NCI-H526 (cell line): ENCODE results near the gene LMTK2.
A peak's percentile ranks its signal among the peaks of the same experiment; 100 is the strongest.
"Not testable (repeated sequence)": the region's sequence is repeated elsewhere in the genome, so short reads cannot be mapped to it uniquely, and the experiment has no call there.

Experiments
- DNase-seq, 2 experiments: peaks; one replicate each; lab custom pipeline; 2025; lab: John Stamatoyannopoulos, UW

LMTK2 gene

DNA sequence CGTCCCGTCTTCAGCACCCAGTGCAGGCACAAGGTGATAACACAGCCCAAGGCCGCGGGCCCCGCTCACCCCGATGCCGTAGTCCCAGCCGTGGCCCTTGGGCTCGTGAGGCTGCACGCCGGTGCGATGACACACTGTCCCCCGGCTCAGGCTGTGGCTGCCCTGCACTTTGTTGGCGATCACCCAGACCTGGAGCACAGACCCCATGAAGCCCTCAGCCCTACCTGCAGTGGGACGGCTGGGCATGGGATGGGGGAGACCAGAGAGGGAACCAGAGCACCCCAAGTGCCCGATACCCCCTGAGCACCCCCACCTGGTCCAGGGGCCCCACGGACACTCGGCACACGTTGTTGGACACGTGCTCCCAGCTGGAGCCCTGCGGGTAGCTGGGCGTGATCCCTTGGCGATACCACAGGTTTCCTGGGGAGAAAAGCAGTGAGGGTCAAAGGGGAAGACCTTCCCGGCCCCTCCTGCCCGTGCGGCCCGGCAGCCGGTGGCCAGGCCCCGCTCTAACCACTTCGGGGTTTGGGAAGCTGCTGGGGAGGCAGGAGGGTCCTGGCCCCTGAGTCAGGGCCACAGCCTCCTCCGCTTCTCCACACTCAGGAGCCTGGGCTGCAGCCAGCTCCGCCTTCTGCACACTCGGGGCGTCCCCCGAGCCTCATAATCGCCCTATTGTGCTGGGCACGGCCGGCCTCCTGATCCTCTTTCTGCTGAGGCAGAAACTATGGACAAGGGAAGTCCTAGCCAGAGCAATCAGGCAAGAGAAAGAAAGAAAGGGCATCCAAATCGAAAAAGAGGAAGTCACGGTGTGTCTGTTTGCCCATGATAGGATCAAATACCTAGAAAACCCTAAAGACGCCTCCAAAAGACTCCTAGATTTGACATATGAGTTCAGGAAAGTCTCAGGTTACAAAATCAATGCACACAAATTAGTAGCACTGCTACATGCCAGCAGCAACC, 111.2 kb downstream of the LMTK2 start:
- peak in 1 of 2 experiments; percentile 41 for DNase-seq

DNA sequence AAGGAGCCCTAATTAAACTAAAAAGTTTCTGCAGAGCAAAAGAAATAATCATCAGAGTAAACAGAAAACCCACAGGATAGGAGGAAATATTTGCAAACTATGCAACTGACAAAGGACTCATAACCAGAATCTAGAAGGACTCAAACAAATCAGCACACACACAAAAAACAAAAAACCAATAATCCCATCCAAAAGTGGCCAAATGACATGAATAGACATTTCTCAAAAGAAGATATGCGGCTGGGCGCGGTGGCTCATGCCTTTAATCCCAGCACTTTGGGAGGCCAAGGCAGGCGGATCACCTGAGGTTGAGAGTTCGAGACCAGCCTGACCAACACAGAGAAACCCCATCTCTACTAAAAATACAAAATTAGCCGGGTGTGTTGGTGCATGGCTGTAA, 112.7 kb downstream of the LMTK2 start:
- DNase-seq: not testable (repeated sequence)

DNA sequence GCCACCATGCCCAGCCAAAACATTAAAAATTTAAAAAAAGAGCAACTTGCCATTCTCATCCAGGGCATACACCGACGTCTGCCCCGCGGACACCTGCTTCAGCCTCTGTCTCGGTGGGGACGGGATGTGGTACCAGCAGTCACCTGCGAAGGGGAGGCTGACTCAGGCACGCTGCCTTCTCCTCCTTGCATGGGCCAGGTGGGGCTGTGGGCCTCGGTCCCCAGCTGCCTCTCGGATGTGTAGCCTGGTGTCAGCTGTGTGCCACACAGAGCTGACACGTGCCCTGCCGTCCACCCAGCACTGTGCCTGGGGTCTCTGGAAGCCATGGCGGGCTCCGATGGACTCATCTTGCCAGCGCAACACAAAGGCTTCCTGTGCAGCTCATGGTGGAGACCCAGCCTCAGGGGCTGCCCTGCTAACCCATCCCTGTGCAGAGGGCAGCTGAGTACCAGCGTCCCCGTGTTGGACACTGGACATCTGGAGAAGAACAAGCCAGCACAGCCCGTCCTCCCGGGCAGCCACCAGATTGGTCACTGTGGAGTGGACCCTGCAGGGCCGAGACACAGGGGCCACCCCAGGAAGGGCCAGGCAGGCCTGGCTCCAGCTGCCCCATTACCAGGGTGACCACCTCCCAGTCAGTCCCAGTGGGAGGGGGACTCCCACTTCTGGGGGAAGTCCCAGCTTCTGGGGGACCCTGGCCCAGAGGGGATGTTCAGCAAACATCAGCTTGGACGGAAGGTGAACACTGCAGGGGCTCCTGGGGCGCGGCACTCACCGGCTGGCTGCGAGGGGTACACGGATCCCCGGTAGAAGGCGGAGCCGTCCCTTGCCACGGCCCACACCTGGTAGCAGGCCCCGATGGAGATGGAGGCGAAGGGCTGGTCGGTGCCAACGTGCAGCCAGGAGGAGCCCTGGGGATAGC, 115.2 kb downstream of the LMTK2 start:
- no peak for DNase-seq

DNA sequence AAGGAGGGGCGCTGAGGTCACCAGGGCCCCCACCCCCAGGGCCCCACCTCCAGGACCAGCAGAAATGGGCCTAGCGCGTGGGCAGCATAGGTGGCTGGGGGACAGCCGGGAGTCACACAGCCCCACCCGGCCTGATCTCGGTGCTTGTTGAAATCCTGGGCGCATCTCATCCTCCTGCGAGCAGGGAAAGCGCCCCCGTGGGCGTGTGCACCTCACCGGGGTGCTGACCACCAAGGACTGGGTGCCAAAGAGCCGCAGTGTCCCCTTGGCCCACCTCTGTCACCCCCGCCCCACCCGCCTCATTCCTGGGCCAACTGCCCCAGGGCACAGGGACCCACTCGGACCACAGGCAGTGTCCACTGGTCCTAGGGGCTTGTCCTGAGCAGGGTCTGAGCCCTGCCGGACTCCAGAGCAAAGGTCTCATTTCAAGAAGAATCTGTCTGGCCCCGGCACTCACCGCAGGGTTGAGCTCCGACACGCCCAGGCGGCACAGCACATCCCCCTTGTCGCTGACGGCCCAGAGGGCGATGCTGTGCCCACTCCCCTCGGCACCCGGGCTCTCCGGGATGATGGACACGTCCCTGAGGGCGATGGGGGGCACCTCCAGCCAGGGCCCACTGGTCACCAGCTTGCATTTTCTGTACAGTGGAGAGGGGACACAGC, 116.0 kb downstream of the LMTK2 start:
- DNase-seq: no peak

DNA sequence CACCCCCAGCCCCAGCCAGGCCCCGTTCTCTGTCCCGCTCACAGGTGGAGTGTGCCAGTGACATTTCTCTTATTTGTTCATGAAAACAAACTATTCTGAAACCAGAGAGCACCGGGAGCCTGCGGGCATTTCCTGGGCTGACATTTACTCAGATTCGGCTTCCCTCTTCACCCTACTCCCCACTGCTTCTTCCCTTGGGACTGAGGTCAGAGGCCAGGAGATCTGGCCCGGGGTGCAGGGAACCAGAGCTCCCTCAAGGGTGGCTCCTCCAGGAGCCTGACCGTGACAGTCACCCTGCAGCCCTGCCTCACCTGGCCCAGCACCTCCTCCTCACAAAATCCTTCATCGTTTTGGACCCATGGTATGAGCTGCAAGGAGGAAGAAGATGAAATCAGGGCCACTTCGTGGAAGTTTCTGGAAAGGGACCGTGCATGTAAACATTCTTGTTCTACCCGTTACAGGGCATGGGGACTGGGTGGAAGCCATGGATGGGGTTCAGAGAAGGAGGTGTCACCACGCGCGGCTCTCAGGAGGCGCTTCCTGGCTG, 116.8 kb downstream of the LMTK2 start:
- peak; percentile 19 to 48 for DNase-seq

DNA sequence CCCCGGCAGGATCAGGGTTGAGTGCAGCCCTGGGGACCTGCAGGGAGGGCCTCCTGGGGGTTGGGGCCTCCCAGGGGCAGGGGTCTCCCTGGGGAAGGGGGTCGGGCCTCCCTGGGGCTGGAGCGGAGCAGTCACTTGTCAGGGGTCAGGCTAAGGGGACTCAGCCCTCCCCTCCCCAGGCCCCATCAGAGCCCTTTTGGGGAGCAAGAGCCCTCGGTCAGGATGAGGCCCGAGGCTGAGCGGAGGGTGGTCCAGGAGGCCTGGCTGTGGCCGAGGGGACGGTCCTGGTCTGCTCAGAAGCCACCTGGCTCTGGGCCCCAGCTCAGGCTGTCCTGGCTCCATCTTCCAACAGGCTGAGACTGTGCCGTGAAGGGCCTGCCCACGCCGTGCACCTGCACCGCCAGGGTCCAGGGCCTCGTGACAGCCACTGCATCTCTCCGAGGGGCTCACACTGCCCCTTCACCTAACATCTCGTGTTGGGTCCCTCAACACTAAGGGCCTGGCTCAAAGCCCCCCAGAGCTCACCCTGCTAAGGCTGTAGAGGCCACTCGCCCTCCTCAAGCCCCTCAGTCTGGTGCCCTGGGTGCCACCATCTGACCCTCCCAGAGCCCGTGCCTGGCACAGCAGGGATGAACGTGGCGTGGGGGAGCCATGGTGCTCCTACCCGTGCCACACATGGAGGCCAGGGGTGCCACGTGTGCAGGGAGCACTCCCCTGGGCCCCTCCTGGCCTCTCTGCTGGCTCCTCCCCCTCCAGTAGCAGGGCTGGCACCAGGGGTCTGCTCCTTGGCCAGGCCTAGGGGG, 117.4 kb downstream of the LMTK2 start:
- no peak for DNase-seq

DNA sequence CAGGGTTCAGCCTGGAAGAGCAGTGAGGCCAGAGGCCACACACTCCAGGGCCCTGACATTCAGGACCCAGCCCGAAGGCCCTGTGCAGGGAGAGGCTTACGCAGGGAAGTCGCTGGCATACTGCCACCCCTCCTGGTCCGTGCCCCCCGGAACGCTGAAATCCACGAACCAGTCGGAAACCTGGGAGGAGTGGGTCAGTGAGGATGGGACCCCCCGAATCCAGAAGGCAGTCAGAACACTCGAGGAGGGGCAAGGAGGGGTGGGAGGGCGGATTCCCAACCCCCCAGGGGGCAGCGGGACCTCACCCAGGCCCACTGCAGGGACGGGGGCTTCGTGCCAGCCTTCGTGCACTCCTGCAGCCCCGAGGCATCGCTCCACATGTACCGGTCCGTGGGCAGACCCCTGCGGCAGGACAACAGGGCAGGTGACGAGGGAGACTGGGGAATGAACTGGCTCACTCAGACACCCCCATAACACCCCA, 118.1 kb downstream of the LMTK2 start:
- no peak for DNase-seq

DNA sequence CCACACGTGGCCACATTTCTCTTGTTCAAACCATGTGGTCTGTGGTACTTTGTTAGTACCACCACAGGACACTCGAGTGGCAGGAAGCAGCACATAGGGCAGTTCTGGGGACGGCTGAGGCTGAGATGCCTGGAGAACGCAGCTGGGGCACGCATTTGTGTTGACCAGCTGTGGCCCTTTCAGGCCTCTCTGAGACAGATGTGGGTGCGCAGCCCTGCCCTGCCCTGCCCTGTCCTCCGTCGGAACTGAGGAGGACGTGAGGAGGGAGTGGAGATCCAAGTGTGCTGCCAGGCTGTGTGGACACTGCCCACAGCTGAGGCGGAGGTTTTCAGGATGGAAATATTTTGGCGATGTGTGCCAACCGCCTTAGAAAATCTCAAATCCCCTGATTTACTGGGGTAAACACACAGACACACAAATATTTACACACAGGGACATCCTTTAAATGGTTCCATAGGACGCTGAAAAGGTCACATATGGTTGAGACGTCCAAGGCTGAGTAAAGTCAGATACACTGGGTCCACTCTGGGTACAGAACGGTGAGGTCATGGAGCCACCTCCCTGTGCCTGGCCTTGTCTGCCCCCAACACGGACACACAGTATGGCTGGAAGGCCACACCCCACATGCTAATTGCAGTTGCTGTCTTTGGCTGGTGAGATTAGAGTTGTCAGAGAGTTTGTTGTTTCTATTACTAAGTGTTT, 119.4 kb downstream of the LMTK2 start:
- no peak for DNase-seq

DNA sequence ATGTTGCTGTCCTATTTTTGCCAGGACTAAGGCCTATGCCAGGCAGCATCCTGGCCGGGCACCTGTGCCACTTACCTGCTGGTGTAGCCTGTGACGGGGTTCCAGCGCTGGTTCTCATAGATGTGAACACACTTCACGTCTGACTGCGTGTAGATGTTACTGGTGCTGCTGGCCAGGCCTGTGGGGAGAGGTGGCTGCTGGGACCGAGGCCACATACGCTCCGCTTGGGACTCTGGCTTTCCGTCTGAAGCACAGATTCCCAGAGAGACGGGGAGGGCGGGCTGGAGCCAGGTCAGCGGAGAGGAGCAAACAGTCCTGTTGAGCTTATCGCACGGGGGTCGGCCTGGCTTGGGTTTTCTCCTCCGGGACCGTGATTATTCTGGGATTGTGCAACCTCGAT, 121.3 kb downstream of the LMTK2 start:
- no peak for DNase-seq

DNA sequence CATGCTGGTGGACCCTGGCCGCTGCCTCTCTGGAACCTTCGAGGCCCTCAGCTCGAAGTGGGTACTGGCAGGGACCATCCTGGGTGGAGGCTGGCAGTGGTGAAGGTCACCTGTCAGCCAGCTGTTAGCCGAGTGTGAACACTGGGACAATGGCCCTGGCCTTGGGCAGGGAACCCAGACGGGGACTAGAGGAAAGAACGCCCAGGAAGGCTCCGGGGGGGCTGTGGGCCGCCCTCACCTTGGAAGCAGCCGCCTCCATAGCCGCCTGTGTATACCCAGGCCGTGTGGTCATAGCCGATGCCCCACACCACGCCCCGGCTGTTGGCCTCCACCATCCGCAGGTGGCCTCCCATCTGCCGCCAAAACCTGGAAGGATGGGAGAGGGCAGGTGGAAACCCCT, 122.1 kb downstream of the LMTK2 start:
- no peak for DNase-seq

DNA sequence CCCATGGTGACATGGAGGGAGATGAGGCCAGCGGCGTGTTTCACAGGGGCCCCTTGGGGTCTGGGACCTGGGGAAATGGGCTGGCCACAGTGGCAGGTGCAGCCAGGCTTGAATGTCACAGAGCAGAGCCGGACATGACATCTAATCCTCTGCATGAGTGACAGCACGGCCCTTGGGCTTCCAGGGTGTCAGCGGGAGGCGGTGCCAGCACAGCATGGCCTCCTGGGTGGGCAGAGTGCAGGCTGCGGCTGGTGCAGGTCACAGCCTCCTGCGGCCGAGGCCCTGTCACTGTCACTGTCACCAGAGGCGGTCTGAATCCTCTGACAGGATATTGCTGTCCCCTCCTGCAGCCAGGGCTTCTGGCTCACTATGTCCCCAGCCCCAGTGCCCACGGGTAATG, 122.8 kb downstream of the LMTK2 start:
- no peak for DNase-seq

DNA sequence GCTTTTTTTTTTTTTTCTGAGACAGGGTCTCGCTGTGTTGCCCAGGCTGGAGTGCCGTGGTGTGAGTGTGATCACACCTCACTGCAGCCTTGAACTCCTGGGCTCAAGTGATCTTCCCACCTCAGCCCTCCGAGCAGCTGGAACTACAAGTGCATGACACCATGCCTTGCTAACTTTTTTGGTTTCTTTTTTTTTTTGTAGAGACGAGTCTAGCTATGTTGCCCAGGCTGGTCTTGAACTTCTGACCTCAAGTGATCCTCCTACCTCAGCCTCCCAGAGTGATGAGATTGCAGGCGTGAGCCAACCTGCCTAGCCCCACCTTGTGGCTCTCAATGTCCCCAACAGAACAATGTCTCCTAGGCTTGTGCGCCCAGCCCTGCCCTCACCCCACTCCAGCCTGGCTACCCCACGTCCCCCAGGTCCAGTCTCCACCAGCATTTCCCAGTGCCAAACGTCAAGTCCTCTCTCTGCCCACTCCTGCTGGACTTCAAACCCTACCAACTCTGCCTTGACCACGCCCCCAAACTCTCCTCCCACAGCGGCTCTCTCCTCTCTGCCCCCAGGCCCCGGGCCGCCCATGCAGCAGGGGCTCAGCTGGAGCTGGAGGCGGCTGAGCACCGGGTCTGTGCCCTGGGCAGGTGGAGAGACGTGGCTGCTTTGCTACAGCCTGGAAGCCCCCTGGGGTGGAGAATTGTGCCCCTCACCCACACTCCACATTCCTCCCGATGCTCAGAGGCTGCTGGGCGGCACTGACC, 123.5 kb downstream of the LMTK2 start:
- no peak for DNase-seq

DNA sequence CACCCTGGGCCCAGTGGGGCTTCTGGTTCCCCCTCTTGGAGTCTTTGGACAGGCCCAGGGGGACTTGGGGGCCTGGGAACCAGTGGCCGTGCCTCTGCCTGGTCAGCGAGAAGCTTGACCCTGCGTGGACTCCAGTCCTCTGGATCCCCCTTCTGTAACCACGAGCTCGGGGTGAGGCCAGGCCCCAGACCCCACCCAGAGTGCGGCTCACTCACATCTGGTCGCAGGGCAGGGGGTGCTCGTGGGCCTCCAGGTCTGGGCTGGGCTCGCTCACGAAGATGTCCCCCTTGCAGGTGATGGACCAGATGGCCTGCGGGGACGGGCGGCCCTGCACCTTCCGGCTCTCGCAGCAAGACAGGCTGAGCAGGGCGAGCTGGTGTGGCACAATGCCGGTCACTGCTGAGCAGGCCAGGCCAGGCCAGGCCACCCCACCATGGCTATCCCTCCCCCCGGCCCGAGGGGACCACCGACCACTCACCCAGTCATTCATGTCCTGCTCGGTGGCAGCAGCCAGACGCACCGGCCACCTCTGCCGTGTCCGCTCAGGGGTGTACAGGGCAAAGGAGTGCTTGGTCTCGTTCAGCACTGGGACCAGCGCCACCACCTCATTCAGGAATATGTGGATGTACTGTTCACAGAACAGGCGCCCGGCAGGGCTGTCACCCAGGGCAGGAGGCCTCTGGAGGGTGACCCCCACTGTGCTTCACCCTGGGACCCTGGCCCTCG, 124.2 kb downstream of the LMTK2 start:
- DNase-seq: no peak

DNA sequence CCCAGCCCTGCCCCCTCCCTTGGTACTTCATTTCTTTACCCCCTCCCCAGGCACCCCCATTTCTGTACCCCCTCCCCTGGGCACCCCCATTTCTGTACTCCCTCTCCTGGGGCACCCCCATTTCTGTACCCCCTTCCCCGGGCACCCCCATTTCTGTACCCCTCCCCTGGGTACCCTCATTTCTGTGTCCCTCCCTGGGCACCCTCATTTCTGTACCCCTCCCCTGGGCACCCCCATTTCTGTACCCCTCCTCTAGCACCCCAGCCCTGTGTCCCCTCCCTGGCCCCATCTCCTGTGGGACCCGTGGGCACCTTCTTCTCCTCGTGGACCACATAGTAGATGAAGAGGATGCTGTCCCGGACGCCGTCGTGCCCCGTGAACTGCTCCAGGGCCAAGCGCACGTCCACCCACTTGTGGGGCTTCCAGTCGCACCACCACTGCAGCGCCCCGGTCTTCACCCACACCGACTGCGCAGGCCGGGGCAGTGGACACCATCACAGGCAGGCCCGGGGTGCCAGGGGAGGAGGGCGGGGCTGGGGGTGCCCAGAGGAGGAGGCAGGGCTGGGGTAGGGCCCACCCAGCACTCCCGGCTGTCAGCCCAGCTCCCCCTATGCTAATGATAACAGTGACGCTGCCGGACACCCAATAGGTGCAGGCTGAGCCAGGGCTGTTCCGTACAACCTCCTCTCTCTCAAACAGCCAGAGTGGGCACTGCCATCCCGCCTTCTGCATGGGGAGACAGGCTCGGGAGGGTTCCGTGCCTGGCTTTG, 125.0 kb downstream of the LMTK2 start:
- no peak for DNase-seq

DNA sequence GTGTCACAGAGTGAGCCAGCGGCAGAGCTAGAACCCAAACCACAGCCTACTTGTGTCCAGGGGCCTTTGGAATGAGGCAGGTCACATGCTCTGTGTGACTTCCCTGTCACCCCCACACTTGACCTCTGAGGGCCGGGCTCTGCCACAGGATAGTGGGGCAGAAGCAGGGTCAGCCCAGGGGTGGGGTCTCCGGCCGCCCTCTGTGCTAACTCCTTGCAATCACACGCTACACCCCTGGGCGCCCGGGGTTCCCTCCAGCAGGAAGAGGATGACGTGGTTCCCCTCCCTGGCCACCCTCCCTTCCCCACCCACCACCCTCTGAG, 125.6 kb downstream of the LMTK2 start:
- no peak for DNase-seq

DNA sequence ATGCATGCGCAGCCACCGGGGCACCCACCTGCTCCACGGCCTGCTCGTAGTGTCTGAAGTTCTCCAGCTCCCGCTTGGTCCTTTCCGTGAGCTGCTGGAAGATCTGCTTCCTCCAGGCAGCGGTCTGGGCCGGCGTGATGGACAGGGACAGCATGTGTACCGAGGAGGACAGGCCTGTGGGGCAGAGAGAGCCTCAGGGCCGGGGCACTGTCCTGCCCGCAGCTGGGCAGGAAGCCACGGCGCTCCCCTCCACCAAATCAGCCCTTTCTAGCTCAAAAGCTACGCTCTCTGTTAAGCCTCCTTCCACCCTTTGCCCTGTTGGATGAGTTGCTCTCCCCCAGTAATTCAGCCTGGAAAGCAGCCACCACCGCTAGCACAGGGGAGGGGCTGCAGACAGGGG, 126.1 kb downstream of the LMTK2 start:
- DNase-seq: no peak

DNA sequence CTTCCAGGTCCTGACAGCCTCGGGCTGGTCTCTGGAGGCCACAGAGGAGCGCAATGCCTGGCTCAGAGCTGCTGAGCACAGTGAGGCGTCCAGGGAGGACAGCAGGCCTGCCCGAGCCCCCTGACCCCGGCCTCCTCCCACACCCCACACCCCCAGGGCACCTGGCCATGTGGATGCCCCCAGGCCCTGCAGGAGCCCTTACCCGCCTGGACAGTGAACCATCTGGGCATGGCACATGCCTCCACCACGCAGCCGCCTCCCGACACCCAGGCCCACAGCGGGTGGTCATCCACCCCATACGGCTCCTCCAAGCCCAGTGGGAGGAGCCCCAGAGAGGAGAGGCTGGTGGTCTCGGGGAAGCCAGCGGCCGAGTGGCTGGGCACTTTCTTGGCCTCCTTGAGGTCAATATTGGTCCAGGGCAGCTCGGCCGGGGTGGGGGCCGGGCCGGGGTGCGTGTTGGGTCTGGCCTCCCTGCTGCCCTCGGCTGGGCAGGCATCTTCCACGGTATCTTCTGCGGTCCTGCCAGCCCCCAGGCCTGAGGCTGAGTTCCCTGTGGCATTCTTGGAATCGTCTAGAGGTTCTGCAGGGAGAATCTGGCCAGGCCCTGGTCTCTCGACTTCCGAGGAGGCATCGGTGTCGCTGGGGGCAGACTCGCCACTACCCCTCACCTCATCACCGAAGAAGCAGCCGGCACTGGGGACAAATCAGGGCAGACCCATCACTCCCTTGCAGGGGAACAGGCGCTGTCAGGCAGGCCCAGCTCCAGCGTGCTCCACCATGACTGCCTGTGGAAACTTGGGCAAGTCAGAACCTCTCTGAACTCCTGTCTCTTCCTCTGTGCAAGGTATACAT, 126.8 kb downstream of the LMTK2 start:
- no peak for DNase-seq
